OCI-LY3 (cell line): ENCODE results near the gene ERF.

ENCODE experiments used
- EZH2phosphoT487 ChIP-seq: fragments of 200-600 bp; shearing (Covaris generic); IDR thresholded peaks from 2 replicates; pipeline ENCODE4 v1.6.1; 2018; ENCODE audit warnings: antibody characterized with exemption, mixed run types, low read depth
- TF ChIP-seq, protein P1 (sequence below): fragments of 200-600, 300-600 bp; sonication (generic); IDR thresholded peaks from 2 replicates; pipeline ENCODE4 v1.5.1; 2014; ENCODE audit warnings: antibody characterized with exemption, low read length, low read depth

DNA sequence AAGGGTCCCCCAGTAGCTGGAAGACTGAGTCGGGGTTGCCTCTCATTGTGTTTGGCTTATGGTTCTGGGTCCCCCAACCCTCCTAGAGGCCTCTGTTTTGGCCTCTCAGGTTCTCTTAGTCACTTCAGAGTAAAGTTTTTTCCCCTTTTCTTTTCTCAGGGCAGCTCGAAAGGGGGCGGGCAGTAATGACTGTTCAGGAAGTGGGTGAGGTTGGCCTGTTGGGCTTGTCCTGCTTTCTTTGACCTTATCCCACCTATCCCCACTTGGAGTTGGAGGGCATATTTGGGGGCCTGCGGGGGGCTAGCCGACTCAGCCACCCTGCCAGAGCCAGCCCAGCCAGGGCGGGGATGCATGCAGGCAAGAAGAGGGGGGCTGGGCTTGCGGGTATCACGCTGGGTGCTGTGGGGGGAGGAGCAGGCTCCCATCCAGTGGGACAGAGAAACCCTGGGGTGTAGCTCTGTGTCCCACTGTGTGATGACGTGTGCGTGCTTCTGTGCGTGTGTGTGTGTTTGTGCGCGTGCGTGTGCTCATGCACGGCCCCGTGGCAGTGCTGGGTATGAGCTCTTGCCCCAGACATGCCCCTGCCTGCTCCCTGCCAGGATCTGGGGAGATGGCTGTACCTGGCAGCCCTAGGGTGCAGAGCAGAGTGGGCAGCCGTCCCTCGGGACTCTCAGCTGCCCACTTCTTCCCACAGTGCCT is 15.6 kb upstream of the ERF start:
- TF ChIP-seq, protein P1, sequence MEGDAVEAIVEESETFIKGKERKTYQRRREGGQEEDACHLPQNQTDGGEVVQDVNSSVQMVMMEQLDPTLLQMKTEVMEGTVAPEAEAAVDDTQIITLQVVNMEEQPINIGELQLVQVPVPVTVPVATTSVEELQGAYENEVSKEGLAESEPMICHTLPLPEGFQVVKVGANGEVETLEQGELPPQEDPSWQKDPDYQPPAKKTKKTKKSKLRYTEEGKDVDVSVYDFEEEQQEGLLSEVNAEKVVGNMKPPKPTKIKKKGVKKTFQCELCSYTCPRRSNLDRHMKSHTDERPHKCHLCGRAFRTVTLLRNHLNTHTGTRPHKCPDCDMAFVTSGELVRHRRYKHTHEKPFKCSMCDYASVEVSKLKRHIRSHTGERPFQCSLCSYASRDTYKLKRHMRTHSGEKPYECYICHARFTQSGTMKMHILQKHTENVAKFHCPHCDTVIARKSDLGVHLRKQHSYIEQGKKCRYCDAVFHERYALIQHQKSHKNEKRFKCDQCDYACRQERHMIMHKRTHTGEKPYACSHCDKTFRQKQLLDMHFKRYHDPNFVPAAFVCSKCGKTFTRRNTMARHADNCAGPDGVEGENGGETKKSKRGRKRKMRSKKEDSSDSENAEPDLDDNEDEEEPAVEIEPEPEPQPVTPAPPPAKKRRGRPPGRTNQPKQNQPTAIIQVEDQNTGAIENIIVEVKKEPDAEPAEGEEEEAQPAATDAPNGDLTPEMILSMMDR: no peak
- no peak for TF ChIP-seq EZH2phosphoT487
